Measurements from ENCODE around the gene KCNQ4.

KCNQ4 gene

GRCh38 chr1:40794048-40794447 lies 10.5 kb downstream of the KCNQ4 start:
- in situ Hi-C loops (cut with HindIII; ENCODE audit: low sequenced_read_pairs) = no loop called here

GRCh38 chr1:40794974-40795715 lies 11.6 kb downstream of the KCNQ4 start:
- in situ Hi-C loops (cut with HindIII; ENCODE audit: low sequenced_read_pairs) = no loop called here

GRCh38 chr1:40795811-40796586 lies 12.4 kb downstream of the KCNQ4 start:
- in situ Hi-C loops (cut with HindIII; ENCODE audit: low sequenced_read_pairs) = no loop called here

- in situ Hi-C loops (cut with HindIII; ENCODE audit: low sequenced_read_pairs) = no loop called here
These were observed 13.5 kb downstream of the KCNQ4 start for GRCh38 chr1:40796939-40797667.

- in situ Hi-C loops (cut with HindIII; ENCODE audit: low sequenced_read_pairs) = no loop called here
These were observed 14.1 kb downstream of the KCNQ4 start for GRCh38 chr1:40797668-40798010.

- in situ Hi-C loops (cut with HindIII; ENCODE audit: low sequenced_read_pairs) = no loop called here
These were observed 15.0 kb downstream of the KCNQ4 start for GRCh38 chr1:40798366-40799281.

- in situ Hi-C loops (cut with HindIII; ENCODE audit: low sequenced_read_pairs) = no loop called here
These were observed 15.8 kb downstream of the KCNQ4 start for GRCh38 chr1:40799351-40799867.

- in situ Hi-C loops (cut with HindIII; ENCODE audit: low sequenced_read_pairs) = no loop called here
These were observed 18.1 kb downstream of the KCNQ4 start for GRCh38 chr1:40801742-40802077.

GRCh38 chr1:40802078-40802741 lies 18.6 kb downstream of the KCNQ4 start:
- in situ Hi-C loops (cut with HindIII; ENCODE audit: low sequenced_read_pairs) = no loop called here

GRCh38 chr1:40802742-40803113 lies 19.1 kb downstream of the KCNQ4 start:
- in situ Hi-C loops (cut with HindIII; ENCODE audit: low sequenced_read_pairs) = no loop called here

- in situ Hi-C loops (cut with HindIII; ENCODE audit: low sequenced_read_pairs) = no loop called here
These were observed 19.9 kb downstream of the KCNQ4 start for GRCh38 chr1:40803447-40803846.

GRCh38 chr1:40803902-40804301 lies 20.3 kb downstream of the KCNQ4 start:
- in situ Hi-C loops (cut with HindIII; ENCODE audit: low sequenced_read_pairs) = no loop called here

- in situ Hi-C loops (cut with HindIII; ENCODE audit: low sequenced_read_pairs) = no loop called here
These were observed 22.7 kb downstream of the KCNQ4 start for GRCh38 chr1:40806240-40806639.

GRCh38 chr1:40806731-40807695 lies 23.4 kb downstream of the KCNQ4 start:
- in situ Hi-C loops (cut with HindIII; ENCODE audit: low sequenced_read_pairs) = no loop called here

- in situ Hi-C loops (cut with HindIII; ENCODE audit: low sequenced_read_pairs) = no loop called here
These were observed 24.4 kb downstream of the KCNQ4 start for GRCh38 chr1:40808002-40808401.

- in situ Hi-C loops (cut with HindIII; ENCODE audit: low sequenced_read_pairs) = no loop called here
These were observed 24.9 kb downstream of the KCNQ4 start for GRCh38 chr1:40808444-40808843.

GRCh38 chr1:40808909-40809308 lies 25.3 kb downstream of the KCNQ4 start:
- in situ Hi-C loops (cut with HindIII; ENCODE audit: low sequenced_read_pairs) = no loop called here

GRCh38 chr1:40810927-40811326 lies 27.3 kb downstream of the KCNQ4 start:
- in situ Hi-C loops (cut with HindIII; ENCODE audit: low sequenced_read_pairs) = no loop called here

GRCh38 chr1:40815420-40815819 lies 31.8 kb downstream of the KCNQ4 start:
- in situ Hi-C loops (cut with HindIII; ENCODE audit: low sequenced_read_pairs) = no loop called here

All from endothelial cell of hepatic sinusoid (primary cell).